ENCODE measurements around the gene ZNF524. TPM values are rescaled to one million over a fixed set of nuclear protein-coding genes. Genes with fewer than 3 reads are reported as not detected.

The ZNF524 gene
- total and polyA plus RNA-seq, 10 of the 15 experiments (the other 5 are each of a cell fraction or from before 2014, with no cell fraction given): 0.47 to 18.6 (median 12.4) TPM; not detected in 1

DNA sequence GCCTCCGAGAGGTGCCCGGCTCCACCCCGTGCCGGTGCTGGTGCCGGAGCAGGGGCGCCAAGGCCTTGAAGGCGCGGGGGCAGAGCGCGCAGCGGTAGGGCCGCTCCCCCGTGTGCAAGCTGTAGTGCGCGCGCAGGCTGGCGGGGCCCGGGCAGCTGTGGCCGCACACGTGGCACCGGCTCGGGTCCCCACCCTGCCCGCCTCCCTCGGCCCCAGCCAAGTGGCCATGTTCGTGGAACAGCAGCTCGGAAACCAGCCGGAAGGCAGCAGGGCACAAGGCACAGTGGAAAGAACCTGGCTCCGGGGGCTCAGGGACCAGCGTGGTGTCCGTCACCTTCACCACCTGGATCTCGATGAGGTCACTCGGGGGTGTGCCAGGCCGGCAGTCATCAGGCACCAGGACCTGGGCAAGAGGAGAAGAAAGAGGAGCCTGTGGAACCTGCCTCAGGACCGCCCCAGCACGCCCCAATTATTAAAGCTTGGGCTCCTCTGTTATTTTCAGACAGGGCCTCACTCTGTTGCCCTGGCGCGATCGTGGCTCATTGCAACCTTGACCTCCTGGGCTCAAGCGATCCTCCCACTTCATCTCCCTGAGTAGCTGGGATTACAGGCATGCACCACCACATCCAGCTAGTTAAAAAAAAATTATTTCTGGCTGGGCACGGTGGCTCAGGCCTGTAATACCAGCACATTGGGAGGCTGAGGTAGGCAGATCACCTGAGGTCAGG lies 22.3 kb downstream of the ZNF524 start:
- H3K27me3 ChIP-seq (replicated peaks in 1 of 2; ENCODE audit: control insufficient read depth in 2 of 2, insufficient read depth in 2 of 2, low read length in 1 of 2): no peaks in the 10 kb centered on the region
- no peak for TF ChIP-seq DPF2 (IDR thresholded peaks at IDR 0.05)
- TF ChIP-seq ZNF274 (IDR thresholded peaks at IDR 0.05; ENCODE audit: insufficient read depth, insufficient read length): no peak
- TF ChIP-seq, protein P1, sequence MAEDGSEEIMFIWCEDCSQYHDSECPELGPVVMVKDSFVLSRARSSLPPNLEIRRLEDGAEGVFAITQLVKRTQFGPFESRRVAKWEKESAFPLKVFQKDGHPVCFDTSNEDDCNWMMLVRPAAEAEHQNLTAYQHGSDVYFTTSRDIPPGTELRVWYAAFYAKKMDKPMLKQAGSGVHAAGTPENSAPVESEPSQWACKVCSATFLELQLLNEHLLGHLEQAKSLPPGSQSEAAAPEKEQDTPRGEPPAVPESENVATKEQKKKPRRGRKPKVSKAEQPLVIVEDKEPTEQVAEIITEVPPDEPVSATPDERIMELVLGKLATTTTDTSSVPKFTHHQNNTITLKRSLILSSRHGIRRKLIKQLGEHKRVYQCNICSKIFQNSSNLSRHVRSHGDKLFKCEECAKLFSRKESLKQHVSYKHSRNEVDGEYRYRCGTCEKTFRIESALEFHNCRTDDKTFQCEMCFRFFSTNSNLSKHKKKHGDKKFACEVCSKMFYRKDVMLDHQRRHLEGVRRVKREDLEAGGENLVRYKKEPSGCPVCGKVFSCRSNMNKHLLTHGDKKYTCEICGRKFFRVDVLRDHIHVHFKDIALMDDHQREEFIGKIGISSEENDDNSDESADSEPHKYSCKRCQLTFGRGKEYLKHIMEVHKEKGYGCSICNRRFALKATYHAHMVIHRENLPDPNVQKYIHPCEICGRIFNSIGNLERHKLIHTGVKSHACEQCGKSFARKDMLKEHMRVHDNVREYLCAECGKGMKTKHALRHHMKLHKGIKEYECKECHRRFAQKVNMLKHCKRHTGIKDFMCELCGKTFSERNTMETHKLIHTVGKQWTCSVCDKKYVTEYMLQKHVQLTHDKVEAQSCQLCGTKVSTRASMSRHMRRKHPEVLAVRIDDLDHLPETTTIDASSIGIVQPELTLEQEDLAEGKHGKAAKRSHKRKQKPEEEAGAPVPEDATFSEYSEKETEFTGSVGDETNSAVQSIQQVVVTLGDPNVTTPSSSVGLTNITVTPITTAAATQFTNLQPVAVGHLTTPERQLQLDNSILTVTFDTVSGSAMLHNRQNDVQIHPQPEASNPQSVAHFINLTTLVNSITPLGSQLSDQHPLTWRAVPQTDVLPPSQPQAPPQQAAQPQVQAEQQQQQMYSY (CRISPR knock-in tag; IDR thresholded peaks at IDR 0.05): no peak
- no peak for TF ChIP-seq EP300 (IDR thresholded peaks at IDR 0.05; ENCODE audit: borderline replicate concordance in 1 of 2, control insufficient read depth in 1 of 2, low read depth in 2 of 2, low read length in 2 of 2)
- no peak for TF ChIP-seq POLR2AphosphoS5 (IDR thresholded peaks at IDR 0.05; ENCODE audit: low read length)
- TF ChIP-seq, protein P2, sequence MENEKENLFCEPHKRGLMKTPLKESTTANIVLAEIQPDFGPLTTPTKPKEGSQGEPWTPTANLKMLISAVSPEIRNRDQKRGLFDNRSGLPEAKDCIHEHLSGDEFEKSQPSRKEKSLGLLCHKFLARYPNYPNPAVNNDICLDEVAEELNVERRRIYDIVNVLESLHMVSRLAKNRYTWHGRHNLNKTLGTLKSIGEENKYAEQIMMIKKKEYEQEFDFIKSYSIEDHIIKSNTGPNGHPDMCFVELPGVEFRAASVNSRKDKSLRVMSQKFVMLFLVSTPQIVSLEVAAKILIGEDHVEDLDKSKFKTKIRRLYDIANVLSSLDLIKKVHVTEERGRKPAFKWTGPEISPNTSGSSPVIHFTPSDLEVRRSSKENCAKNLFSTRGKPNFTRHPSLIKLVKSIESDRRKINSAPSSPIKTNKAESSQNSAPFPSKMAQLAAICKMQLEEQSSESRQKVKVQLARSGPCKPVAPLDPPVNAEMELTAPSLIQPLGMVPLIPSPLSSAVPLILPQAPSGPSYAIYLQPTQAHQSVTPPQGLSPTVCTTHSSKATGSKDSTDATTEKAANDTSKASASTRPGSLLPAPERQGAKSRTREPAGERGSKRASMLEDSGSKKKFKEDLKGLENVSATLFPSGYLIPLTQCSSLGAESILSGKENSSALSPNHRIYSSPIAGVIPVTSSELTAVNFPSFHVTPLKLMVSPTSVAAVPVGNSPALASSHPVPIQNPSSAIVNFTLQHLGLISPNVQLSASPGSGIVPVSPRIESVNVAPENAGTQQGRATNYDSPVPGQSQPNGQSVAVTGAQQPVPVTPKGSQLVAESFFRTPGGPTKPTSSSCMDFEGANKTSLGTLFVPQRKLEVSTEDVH (IDR thresholded peaks at IDR 0.05; ENCODE audit: low read depth, partially characterized antibody): no peak
- no peak for TF ChIP-seq NR2C2 (IDR thresholded peaks at IDR 0.05; ENCODE audit: borderline replicate concordance, control insufficient read depth, insufficient read length, low read depth)
- no peaks in the 10 kb centered on the region for H4K20me1 ChIP-seq (ENCODE audit: control insufficient read depth, insufficient read depth)
- no peaks in the 10 kb centered on the region for H3K79me2 ChIP-seq (ENCODE audit: control insufficient read depth, insufficient read depth, low read length)
- CTCF ChIA-PET: interaction anchor here (7.9 kb wide), 1 partner anchor 17 kb away, joined by 76 read pairs; the partner anchor contains the start of gene ZNF865
- no peak for ATAC-seq
- no peak overlapping the region for H3K9ac ChIP-seq (ENCODE audit: control insufficient read depth, insufficient read depth, low read length)
- SMC1A ChIA-PET (ENCODE audit: uncharacterized antibody, unreplicated experiment): no interaction called here
- intact Hi-C loops (cut with micrococcal nuclease; ENCODE audit: unreplicated experiment) (no loop called here), in situ Hi-C loops (cut with MboI) (no loop called here)
- H3K36me3 ChIP-seq (ENCODE audit: control insufficient read depth in 2 of 2, insufficient read depth in 2 of 2, low read length in 1 of 2): peaks cover 0 to 2% of the 10 kb centered on the region in 2 experiments; a peak in 2 of 4 replicates
- H3K4me2 ChIP-seq (ENCODE audit: control insufficient read depth, insufficient read depth): no peak overlapping the region
- no peak overlapping the region for H3K4me3 ChIP-seq
- POLR2A ChIA-PET: no interaction called here
- 97% methylated on average over 30 of the region's 40 CpGs for WGBS (ENCODE audit: insufficient coverage, insufficient replicate concordance, low lambda C conversion rate, missing lambda C conversion rate)
- FAIRE-seq: no peak
- RAD21 ChIA-PET (ENCODE audit: unreplicated experiment): interaction anchor here (1.0 kb wide), 1 partner anchor 17 kb away, joined by 3 read pairs; the partner anchor contains the start of gene ZNF865
- H2AFZ ChIP-seq (ENCODE audit: control insufficient read depth, low read depth, low read length): no peak overlapping the region
- no peak for DNase-seq (ENCODE audit: low read depth, low spot score)
- peaks cover 9% of the 10 kb centered on the region; the same call in 1 of the 2 replicates for H3K4me1 ChIP-seq (ENCODE audit: control insufficient read depth, insufficient read depth, low read length)
- H3K9me3 ChIP-seq (replicated peaks; ENCODE audit: control insufficient read depth, insufficient read depth, low read length): no peaks in the 10 kb centered on the region; the same call in 2 of the 3 replicates
- no TSS peak for BruUV-seq (replicated peaks)
- no peak overlapping the region for H3K27ac ChIP-seq (ENCODE audit: control insufficient read depth, insufficient read depth)

Data from GM12878 (cell line).